ENCODE results near the gene VCY.
"Not testable (repeated sequence)": the region's sequence is repeated elsewhere in the genome, so short reads cannot be mapped to it uniquely, and the experiment has no call there.

DNA sequence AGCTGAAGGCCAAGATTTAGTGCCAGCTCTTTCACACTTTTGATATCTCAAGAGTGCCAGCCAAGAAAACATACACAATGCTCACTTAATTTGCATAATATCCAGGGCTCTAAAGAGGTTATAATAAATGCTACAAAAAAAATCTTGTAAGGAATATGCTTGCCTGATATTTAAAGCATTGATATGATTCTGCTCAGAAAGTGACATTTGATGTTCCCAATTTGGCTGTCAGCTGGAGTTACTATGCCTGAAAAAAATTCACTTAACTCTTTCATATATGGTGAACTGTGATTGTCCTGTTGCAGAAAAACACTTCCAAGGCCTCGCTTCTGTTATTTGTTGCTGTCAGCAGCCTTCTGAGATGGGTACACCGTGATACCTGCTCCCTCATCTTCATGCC is 43.9 kb downstream of the VCY start:
- TF ChIP-seq, protein P1, sequence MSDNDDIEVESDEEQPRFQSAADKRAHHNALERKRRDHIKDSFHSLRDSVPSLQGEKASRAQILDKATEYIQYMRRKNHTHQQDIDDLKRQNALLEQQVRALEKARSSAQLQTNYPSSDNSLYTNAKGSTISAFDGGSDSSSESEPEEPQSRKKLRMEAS (IDR thresholded peaks at IDR 0.05; ENCODE audit: low read depth, low read length) = not testable (repeated sequence)
- TF ChIP-seq POLR2A (IDR thresholded peaks at IDR 0.05; ENCODE audit: extremely low read depth, insufficient read length); CTCF (IDR thresholded peaks at IDR 0.05; ENCODE audit: low read depth, low read length): not testable (repeated sequence)
